ENCODE measurements around the gene DNAH5. TPM values are rescaled to one million over a fixed set of nuclear protein-coding genes. Genes with fewer than 3 reads are reported as not detected.

The DNAH5 gene
- total and polyA plus RNA-seq, 2 donors (not counting 1 experiment from before 2014, with no cell fraction given), result not detected

DNA sequence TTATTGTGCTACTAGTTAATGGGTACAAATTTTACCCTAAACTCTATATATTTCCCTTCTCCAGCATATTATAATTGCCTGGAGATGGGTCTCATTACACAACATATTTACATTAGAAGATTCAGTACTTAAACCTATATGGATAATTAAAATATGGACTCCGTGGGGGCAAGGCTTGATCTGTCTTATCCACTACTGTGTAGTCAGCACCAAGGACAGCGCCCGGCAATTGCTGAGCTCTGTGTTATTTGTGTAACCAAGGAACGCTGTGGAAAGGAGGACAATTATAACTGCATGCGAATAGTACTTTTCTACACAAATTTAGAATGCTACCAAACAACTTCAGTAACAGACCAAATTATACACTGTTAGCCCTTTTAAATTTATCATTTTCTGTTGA is 77.7 kb downstream of the DNAH5 start:
- Histone ChIP-seq H2AFZ (ENCODE audit: insufficient read depth, low read depth, low read length, poor library complexity, severe bottlenecking) (no peak overlapping the region), H3K9me3 (ENCODE audit: control extremely low read depth in 1 of 3, control insufficient read depth in 2 of 3, insufficient read depth in 1 of 3, low read length in 2 of 3) (peaks cover 0 to 4% (median 0%) of the 10 kb centered on the region in 3 donors), H3K4me3 (ENCODE audit: control extremely low read depth in 1 of 5, extremely low read depth in 1 of 5, insufficient read depth in 1 of 5, low read depth in 2 of 5, low read length in 4 of 5) (no peak overlapping the region), H3K27ac (ENCODE audit: low read length in 2 of 2) (no peak overlapping the region), H4K20me1 (ENCODE audit: control insufficient read depth, insufficient read depth, low read length, poor library complexity, severe bottlenecking) (no peaks in the 10 kb centered on the region), H3K36me3 (replicated peaks in 1 of 2; ENCODE audit: control extremely low read depth in 1 of 2, control insufficient read depth in 1 of 2, extremely low read depth in 1 of 2, insufficient read depth in 2 of 2, low read length in 1 of 2) (no peaks in the 10 kb centered on the region), H3K9ac (ENCODE audit: low read length) (no peak overlapping the region), H3K4me2 (replicated peaks; ENCODE audit: low read depth, low read length, poor library complexity, severe bottlenecking) (no peak overlapping the region), H3K4me1 (ENCODE audit: control insufficient read depth in 2 of 2, insufficient read depth in 2 of 2, low read length in 2 of 2) (no peaks in the 10 kb centered on the region), H3K79me2 (ENCODE audit: control insufficient read depth, insufficient read depth, low read length) (no peaks in the 10 kb centered on the region), H3K27me3 (replicated peaks in 1 of 4; ENCODE audit: control extremely low read depth in 1 of 4, control insufficient read depth in 3 of 4, insufficient read depth in 4 of 4, low read length in 3 of 4) (no peaks in the 10 kb centered on the region)
- no CpG with 5 or more reads among the region's 5 CpGs for WGBS (ENCODE audit: insufficient coverage)
- intact Hi-C loops (cut with micrococcal nuclease), result no loop called here
- H3K4me1 Mint-ChIP-seq, result no peaks in the 10 kb centered on the region
- DNase-seq (no peak), ATAC-seq (ENCODE audit: low read depth) (no peak)
- no peak overlapping the region for H3K27ac Mint-ChIP-seq
- TF ChIP-seq, protein P1, sequence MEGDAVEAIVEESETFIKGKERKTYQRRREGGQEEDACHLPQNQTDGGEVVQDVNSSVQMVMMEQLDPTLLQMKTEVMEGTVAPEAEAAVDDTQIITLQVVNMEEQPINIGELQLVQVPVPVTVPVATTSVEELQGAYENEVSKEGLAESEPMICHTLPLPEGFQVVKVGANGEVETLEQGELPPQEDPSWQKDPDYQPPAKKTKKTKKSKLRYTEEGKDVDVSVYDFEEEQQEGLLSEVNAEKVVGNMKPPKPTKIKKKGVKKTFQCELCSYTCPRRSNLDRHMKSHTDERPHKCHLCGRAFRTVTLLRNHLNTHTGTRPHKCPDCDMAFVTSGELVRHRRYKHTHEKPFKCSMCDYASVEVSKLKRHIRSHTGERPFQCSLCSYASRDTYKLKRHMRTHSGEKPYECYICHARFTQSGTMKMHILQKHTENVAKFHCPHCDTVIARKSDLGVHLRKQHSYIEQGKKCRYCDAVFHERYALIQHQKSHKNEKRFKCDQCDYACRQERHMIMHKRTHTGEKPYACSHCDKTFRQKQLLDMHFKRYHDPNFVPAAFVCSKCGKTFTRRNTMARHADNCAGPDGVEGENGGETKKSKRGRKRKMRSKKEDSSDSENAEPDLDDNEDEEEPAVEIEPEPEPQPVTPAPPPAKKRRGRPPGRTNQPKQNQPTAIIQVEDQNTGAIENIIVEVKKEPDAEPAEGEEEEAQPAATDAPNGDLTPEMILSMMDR (IDR thresholded peaks at IDR 0.05), result no peak
- TF ChIP-seq EZH2 (IDR thresholded peaks at IDR 0.05; ENCODE audit: borderline replicate concordance, insufficient read depth, low read depth, low read length, poor library complexity, severe bottlenecking), result no peak
- peaks cover 4% of the 10 kb centered on the region for H3K9me3 Mint-ChIP-seq (ENCODE audit: insufficient read depth)
- CTCF ChIA-PET, result no interaction called here
- H3K4me3 Mint-ChIP-seq, result no peak overlapping the region
- no peaks in the 10 kb centered on the region for H3K27me3 Mint-ChIP-seq
- POLR2A ChIA-PET, result no interaction called here

DNA sequence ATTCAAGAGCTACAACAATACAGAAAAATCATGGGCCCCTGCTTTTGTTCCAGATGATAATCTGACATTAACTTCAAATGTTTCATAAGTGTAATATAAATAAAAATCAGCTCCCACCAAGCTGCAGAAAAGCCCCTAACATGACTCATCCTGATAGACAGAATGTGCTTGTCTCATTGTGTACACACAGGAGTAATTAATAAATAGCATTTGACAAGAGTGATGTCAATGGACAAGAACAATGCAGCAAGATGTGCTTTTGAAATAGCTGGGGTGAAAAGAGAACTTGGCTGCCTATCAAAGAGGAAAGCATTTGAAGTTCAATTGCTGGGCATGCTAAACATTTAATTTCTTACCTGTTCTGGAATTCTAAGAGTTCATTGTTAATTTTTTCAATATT is 79.2 kb downstream of the DNAH5 start:
- Histone ChIP-seq H3K4me1 (ENCODE audit: control insufficient read depth in 2 of 2, insufficient read depth in 2 of 2, low read length in 2 of 2) (no peaks in the 10 kb centered on the region), H3K4me2 (replicated peaks; ENCODE audit: low read depth, low read length, poor library complexity, severe bottlenecking) (no peak overlapping the region), H3K4me3 (ENCODE audit: control extremely low read depth in 1 of 5, extremely low read depth in 1 of 5, insufficient read depth in 1 of 5, low read depth in 2 of 5, low read length in 4 of 5) (no peak overlapping the region), H4K20me1 (ENCODE audit: control insufficient read depth, insufficient read depth, low read length, poor library complexity, severe bottlenecking) (no peaks in the 10 kb centered on the region), H3K27me3 (replicated peaks in 1 of 4; ENCODE audit: control extremely low read depth in 1 of 4, control insufficient read depth in 3 of 4, insufficient read depth in 4 of 4, low read length in 3 of 4) (no peaks in the 10 kb centered on the region), H3K27ac (ENCODE audit: low read length in 2 of 2) (no peak overlapping the region), H3K79me2 (ENCODE audit: control insufficient read depth, insufficient read depth, low read length) (no peaks in the 10 kb centered on the region), H3K36me3 (replicated peaks in 1 of 2; ENCODE audit: control extremely low read depth in 1 of 2, control insufficient read depth in 1 of 2, extremely low read depth in 1 of 2, insufficient read depth in 2 of 2, low read length in 1 of 2) (no peaks in the 10 kb centered on the region), H2AFZ (ENCODE audit: insufficient read depth, low read depth, low read length, poor library complexity, severe bottlenecking) (no peak overlapping the region), H3K9ac (ENCODE audit: low read length) (no peak overlapping the region), H3K9me3 (ENCODE audit: control extremely low read depth in 1 of 3, control insufficient read depth in 2 of 3, insufficient read depth in 1 of 3, low read length in 2 of 3) (peaks cover 0 to 4% (median 0%) of the 10 kb centered on the region in 3 donors)
- ATAC-seq (ENCODE audit: low read depth) (no peak), DNase-seq (no peak)
- POLR2A ChIA-PET, result no interaction called here
- CTCF ChIA-PET, result no interaction called here
- intact Hi-C loops (cut with micrococcal nuclease), result no loop called here
- no peaks in the 10 kb centered on the region for H3K27me3 Mint-ChIP-seq
- H3K27ac Mint-ChIP-seq, result no peak overlapping the region
- no peak for TF ChIP-seq EZH2 (IDR thresholded peaks at IDR 0.05; ENCODE audit: borderline replicate concordance, insufficient read depth, low read depth, low read length, poor library complexity, severe bottlenecking)
- TF ChIP-seq, protein P1 (IDR thresholded peaks at IDR 0.05), result no peak
- no peaks in the 10 kb centered on the region for H3K4me1 Mint-ChIP-seq
- H3K9me3 Mint-ChIP-seq (ENCODE audit: insufficient read depth), result peaks cover 4% of the 10 kb centered on the region
- H3K4me3 Mint-ChIP-seq, result no peak overlapping the region
